GM19239 (cell line): ENCODE measurements around the gene TTC39C.

Source experiments
- DNase-seq: peaks from one replicate; pipeline ENCODE4 v3.0.0; 2011; ENCODE audit warnings: low spot score; ENCODE audit not compliant: insufficient read length
- FAIRE-seq: peaks from 2 replicates; lab custom pipeline; 2011; peaks lifted over from hg19 to GRCh38; lab: Jason Lieb, UNC

Gene TTC39C

DNA sequence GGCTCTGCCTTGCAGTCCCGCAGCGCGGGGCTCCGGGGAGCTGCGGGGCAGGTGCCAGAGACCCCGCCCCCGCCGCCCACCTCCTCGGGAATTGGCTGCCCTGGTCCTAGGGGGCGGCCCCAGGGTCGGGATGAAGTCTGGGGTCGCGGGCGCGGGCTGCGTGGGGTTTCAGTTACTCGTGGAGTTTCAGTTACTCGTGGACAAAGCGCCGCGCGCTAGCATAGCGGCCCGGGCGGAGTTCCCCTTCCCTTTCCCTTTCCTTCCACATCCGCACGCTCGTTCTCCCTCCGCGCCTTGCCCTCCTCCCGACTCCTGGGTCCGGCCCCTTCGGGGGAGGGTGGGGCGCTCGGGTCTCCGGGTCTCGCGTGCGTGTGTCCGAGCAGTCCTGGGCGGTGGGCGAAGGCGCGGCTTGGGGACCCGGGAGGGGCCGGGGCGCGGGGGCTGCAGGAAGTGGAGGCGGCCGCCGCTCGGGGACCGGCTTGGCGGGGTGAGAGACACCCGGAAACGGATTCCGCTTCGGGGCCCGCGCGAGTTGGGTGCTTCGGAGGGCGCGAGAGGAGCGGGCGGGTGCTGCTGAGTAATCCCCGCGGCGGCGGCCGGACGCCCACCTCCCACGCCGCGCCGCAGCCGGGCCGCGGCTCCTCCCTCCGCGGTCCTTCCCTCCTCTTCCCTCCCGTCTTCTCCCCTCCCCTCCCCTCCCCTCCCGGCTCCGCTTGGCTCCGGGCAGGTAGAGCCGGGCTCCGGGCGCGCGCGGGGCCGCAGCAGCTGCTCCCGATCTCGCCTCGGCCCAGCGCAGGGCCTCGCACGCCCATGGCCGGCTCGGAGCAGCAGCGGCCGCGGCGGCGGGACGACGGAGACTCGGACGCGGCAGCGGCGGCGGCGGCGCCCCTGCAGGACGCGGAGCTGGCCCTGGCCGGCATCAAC, at the start of gene TTC39C:
Gene TTC39C (plus strand): TSS at position 693 of the 924 bp plus-strand sequence. CDS start 118 bp downstream, at position 811.
- DNase-seq = no peak
- no peak for FAIRE-seq

DNA sequence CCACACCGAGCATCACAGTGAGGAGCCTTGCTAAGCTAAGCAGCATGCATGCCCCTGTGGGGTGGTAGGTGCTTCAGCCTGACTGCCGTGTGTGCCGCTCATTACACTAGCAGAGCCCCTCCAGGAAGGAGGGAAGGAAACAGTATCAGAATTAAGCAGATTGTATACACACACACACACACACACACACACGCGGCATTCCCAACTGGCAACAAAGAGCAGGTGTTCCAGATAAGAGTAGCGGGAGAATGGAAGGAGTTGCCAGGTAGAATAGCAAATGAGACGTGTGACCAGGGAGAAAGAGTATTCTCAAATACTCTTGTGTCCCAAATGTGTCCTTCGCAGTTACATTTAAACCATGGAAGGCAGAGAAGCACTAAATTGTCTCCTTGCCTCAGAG, 47.6 kb upstream of the TTC39C start:
- FAIRE-seq = no peak

DNA sequence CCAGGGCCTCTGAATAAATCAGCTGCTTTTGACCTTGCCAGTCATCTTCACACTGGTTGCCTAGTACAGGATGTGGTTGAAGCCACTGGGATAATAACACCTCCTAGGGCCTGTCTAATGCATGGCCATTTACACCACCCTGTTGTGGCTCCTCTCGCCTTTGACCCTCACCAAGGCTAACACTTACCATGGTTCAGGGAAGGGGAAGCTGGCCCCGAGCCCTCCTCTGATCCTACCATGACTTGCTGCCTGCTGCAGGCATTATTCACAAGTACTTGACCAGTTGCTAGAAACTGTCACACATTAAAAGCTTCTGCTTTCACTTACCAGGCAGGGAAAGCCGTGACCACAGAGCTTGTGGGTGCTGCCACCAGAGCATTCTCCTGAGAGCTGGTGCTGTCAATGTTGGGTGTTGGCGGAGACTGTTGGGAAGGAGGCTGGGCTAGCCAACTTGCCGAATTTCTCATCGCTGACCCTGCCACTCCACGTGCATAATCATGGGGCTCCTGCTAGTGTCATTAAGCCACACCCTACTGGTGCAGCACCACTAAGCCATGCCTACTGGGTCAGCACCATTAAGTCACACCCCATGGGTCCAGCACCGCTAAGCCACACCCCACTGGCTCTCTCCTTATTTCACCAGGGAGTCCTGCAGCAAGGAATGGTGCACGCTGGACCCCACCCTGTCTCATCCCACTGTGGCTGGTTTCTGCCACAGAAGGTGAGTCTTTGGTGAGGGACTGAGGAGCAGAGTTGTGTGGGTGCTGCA, 47.0 kb upstream of the TTC39C start:
- FAIRE-seq = peak; percentile 90
- no peak for DNase-seq

More for the DNA sequence above, 47.6 kb upstream of the TTC39C start:
- DNase-seq = no peak

DNA sequence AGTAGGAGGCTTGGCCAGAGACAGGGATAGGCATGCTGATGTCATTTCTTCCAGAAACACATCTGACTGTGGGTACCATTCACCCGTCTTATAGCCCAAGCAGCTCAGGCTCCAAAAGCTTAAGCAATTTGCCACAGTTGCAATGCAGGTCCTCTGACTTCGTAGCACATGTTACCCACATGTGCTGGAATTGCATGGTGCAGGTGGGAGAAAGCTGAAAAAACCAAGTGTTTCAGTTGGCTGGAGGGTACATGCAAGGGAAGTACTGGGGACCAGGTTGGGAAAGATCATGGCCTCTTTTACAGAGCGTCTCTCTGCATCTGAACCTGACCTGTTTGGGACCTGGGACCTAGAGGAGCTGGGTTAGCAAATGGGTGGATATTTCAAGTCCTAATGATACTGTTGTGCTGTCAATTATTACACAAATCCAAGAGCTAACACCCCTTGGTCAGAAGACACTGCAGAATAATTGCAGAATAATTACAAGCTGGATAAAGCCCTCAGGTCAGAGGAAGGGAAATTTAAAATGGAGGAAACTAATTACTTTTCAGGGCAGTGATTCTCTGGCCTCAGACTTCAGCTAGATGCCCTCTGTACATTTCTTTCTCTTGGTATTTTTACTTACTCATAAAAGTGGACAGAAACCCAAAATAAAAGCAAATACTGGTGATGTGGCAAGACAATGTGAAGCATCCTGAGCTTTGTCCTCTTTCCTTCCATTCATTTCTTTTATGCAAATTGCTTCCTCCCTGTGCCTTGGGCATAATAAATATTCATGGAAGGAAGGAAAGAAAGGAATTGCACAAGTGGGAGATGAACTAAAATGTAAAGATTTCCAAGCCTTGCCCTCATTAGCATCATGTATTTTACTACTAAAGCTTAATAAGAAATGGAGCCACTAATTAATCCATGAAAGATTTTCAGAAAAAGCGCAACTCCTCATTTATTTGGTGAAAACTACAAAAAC, 45.6 kb upstream of the TTC39C start:
- FAIRE-seq (no peak), DNase-seq (no peak)

DNA sequence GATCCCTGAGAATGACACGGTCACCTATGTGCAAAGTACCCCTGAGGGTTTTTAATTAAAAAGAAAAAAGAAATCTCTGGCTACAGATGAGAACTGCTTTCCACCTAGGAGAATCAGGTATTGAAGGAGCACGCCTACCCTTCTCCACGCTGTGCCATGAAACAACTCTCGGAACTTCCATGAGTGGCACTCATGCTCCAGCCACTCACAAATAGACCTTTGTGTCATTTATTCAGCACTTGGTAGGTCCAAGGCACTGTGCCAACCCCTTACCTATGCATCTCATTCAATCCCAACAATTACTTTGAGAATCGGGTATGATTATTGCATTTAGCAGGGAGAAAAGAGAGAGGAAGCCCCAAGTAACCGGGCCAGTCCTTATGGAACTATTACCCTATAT, 44.9 kb upstream of the TTC39C start:
- DNase-seq = no peak
- FAIRE-seq = no peak

DNA sequence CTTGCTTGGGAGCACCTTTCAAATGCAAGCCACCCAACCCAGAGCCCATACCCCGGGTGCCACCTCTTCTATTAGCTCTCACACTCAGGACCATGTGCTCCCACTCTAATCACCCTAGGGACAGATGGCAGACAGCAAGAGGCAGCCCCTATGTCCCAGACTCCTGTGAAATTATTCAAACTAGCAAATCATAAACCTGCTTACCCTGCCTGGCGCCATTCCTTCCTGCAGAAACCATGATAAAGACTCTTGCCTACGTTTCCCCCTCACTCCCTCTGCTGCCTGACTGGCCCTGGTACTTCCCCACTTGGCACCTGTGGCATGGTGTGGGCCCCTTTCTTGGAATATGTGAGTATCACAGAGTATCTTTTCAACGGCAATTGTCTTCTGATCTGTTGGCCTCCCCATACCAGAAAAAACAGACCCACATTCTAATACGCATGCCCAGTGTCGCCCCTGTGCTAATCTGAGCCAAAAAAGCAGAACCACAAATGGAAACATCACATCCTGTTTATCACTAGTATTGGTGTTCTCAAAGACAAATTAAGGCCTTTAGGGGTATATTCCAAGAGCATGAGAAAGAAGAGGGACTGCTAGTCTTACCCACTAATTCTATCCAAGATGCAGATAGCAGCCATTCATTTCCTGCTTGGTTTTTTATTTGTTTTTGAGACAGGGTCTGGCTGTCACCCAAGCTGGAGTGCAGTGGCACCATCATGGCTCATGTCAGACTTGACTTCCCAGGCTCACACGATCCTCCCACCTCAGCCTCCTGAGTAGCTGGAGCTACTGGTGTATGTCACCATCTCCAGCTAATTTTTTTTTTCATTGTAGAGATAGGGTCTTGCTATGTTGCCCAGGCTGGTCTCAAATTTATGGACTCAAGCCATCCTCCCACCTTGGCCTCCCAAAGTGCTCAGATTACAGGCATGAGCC, 44.1 kb upstream of the TTC39C start:
- FAIRE-seq (no peak), DNase-seq (no peak)

DNA sequence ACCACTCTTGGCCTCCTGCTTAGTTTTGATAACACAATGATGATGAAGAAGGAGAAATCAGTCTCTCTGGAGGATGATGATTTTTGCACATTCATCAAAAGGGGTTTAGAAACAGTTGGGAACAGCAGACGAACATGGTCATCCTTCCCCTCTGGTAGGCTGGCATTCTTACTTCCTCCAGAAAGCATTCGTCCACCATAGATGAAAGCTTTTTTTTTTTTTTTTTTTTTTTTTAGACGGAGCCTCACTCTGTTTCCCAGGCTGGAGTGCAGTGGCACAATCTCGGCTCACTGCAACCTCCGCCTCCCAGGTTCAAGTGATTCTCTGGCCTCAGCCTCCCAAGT, 43.5 kb upstream of the TTC39C start:
- FAIRE-seq = no peak
- DNase-seq = no peak

DNA sequence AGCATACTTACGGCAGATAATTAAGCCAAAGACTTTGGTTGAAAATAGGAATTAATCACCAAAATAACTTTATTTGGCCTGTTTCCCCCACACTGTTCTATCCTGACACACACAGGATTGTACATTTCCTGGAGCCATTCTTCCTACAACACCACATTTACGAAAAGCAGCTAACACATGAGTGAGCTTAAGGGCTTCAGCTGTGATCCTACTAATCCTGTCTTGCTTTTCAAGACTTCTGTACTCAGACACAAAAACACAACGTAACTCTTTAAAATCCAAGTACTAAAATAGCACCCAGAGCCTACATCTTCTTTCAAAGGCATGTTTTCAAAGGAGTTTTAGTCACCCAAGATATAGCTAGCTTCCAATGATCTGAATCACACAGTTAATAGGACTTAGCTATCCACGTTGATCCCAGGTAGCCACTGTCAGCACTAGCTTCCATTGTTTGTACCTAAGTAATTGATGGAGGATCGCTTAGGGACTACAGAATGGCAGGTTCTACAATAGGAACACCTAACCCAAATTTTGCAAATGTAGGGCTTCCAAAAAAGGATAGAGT, 42.8 kb upstream of the TTC39C start:
- DNase-seq = no peak

DNA sequence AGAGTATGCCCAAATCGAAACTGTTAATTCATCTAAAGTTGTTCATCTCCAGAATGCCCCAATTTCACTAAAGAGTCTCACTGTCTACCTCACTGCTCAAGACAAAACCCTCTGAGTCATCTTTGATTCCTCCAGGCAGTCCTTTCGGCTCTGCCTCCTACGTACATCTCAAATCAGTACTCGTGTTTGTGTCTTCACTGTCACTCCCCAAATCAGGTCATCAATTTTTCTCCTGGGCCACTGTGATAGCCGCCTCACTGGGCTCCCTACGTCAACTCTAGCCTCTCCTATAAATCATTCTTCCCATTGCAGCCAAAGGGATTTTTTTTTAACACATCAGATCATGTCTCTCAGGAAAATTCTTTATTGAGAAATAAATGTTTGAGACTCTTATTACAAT, 42.1 kb upstream of the TTC39C start:
- FAIRE-seq = no peak
- no peak for DNase-seq

More for the DNA sequence above, 42.8 kb upstream of the TTC39C start:
- FAIRE-seq = no peak

DNA sequence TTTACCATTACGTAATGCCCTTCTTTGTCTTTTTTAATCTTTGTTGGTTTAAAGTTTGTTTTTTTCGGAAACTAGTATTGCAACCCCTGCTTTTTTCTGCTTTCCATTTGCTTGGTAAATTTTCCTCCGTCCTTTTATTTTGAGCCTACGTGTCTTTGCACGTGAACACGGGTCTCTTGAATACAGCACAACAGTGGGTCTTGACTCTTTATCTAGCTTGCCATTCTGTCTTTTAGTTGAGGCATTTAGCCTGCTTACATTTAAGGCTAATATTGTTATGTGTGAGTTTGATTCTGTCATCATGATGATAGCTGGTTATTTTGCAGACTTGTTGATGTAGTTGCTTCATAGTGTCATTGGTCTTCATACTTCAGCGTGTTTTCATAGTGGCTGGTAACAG, 37.5 kb upstream of the TTC39C start:
- no peak for FAIRE-seq
- no peak for DNase-seq

DNA sequence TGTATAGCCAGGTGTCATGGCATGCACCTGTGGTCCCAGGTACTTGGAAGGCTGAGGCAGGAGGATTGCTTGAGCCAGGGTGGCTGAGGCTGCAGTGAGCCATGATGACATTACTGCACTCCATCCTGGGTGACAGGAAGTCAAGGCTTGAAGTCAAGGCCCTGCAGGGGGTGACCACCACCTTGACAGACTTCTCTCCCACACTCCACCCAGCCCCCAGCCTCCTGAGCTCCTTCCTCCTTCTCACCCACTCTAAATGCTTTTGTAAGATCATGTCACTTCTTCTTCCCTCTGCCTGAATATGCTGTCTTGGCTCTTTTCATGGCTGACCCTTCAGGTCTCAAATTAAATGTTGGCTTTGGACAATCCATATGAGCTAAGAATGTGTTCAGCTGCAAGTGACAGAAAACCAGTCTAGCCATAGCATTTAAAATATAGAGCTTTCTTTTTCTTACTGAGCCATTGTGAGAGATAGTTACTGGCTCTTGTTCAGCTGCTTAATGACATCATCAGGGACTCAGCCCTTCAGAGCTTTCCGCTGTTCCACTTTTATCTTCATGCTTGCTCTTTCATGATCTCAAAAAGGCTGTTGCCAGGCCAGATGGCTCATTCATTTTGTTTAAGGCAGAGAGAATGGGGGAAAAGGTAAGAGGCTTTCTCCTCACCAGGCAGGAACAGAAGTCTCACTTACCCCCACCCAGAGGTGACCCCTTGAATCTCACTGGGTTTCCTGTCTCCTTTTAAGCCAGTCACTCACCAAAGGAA, 36.7 kb upstream of the TTC39C start:
- no peak for FAIRE-seq
- DNase-seq = no peak

DNA sequence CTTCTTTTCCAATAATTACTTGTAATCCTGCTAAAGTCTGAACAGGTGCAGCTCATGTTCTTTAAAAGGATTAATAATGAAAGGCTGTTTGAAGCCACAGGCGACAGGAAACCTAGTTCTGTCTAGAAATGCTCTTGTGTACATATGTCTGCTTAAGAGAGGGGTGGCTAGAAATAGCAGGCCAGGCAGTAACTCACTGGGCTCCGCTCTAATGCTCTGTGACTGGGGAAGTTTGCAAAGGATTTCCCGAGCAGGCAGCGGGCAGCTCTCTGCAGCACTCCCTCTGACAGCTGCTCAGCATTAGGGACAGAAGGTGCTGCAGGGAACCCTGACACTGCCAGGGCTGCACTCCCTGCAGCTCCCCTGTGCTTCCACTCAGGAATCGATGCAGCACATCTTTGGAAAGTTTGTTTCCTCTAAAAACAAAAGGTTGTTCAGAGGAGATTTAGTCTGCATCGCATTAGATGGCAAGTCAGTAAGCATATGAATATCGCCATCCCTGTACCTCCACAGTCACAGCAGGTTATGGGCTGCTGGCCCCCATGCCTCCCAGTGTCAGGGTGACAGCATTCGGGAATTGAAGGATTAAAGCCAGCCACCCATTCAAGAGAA, 33.1 kb upstream of the TTC39C start:
- FAIRE-seq (peak; percentile 40), DNase-seq (no peak)

DNA sequence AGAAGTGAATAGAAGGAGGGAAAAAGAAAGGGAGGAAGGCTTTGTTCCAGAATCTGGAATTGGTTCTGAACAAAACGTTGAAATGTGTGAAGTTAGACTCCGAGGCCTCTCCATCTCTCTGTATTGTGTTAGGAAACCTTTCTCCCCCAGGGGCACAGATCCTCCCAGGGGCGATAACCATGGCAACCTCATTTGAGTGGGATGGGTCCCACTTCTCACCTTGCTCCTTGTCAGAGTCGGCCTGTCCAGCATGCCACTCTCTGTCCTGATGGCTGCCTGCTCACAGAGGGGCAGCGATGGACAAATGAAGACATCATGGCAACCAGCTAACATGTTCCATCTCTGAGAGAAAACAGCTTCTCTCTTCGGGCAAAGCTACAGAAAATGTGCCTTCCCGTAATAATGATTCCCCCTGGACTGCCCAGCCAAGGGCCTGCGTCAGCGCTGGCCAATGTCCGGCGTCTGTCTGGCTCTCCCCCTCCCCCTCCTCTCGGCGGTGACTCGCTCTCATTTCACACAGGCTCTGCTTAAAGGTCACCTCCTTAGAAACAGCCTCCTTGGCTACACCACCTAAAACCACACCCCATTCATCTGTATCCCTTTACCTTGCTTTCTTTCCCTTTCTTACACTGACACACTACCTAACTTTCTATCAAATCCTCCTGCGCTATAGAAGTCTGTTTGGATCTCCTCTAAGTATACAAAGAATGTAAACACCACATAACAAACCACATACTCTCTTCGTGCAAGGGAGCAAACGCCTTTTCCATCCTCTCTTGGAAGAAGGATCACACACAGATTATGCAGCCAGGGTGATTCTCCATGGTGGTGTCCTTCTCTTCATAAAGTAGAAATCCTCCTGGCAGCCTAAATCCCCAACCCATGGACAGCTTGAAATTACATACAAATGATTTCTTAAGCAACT, 32.1 kb upstream of the TTC39C start:
- DNase-seq (no peak), FAIRE-seq (no peak)

DNA sequence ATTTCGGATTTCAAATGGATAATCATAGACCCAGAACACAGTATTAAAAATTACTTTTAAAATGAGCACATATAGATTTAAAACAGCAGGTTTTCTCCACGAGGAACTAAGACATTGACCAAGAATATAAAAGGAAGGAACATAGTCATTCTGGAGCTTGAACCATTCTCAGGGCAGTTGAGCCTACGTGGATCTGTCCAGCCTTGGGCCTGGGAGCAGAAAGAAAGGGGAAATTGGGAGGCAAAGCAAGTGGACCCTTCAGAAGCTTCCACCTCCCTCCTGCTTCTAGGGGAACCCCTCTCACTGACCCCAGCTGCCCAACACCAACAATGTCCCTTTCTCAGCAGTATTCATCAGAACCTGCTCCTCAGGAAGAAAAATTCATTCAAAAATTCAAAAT, 31.4 kb upstream of the TTC39C start:
- no peak for DNase-seq
- FAIRE-seq = no peak

DNA sequence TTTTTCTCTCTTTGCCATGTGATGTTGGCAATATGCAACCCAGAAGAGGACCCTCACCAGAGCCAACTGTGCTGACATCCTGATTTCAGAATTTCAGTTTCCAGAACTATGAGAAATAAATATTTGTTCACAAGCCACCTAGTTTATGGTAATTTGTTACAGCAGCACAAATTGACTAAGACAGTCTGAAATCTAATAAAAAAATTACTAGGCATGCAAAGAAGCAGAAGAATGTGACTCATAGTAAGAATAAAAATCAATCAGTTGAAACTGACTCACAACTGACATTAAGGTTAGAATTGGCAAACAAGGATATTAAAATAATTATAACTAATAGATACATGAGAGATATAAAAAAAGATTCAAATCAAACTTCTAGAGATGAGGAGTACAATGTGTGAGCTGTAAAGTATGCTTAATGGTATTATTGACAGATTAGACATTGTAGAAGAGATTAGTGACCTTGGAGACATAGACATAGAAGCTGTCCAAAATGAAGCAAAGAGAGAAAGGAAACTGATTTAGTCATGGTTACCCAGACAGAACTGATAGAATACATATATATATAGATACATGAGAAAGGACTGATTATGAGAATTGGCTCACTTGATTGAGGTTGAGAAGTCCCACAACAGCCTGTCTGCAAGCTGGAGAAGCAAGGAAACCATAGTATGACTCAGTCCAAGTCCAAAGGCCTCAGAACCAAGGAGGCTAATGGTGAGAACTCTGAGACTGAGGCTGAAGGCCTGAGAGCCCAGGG, 27.8 kb upstream of the TTC39C start:
- DNase-seq (no peak), FAIRE-seq (no peak)
